ENCODE measurements around the gene ABHD6.
"Not testable (repeated sequence)": the region's sequence is repeated elsewhere in the genome, so short reads cannot be mapped to it uniquely, and the experiment has no call there.

The ABHD6 gene

DNA sequence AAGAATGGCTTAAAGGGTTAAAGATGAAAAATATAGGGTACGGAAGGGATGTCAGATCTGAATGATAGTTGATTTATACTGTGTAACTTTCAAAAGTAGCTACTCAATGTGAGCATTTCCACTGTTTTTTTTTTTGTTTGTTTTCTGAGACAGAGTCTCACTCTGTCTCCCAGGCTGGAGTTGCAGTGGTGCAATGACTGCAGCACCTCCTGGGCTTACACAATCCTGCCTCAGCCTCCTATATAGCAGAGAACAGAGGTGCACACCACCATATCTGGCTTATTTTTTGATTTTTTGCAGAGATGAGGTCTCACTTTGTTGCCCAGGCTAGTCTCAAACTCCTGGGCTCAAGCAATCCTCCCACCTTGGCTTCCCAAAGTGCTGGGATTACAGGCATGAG, 85.2 kb downstream of the ABHD6 start:
- DNase-seq (ENCODE audit: low read depth in 3 of 3): no peak

DNA sequence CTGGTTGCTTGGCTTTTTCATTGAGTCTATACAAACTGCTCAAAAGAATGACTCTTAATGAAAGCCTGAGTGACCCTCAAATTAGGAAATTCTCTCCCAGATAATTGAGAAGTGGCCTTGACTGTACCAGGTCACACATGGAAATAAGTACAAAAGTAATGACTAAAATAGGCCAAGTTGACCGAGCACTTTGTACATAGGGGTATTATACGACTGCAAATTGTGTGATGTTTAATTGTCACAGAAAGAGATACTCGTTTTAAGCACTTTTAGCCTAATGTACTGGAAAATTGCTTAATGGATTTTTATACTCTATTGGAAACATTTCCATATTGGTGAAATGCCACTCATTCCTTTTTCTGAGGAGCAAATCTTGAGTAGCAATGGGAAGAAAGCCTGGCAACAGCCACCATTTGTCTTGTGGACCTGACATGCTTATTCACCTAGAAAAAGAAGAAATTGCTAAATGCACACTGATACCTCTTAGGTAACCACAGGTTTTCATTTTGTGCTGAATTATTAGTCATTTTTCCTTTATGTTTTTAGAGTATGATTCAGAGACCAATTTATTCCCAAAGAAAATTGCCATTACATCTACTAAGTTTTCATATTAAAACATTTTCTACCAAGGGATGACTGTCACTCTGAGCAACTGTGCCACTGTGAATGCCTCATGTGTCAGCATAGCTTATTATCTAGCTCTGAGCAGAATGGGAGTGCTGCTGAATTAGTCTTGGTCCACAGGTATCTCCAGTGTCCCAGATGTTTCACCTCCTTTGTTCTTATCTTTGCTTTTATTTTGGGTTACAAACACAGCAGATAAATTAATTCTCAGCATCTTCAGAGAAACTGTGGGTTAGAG, 86.2 kb downstream of the ABHD6 start:
- no peak for DNase-seq (ENCODE audit: low read depth in 3 of 3)

DNA sequence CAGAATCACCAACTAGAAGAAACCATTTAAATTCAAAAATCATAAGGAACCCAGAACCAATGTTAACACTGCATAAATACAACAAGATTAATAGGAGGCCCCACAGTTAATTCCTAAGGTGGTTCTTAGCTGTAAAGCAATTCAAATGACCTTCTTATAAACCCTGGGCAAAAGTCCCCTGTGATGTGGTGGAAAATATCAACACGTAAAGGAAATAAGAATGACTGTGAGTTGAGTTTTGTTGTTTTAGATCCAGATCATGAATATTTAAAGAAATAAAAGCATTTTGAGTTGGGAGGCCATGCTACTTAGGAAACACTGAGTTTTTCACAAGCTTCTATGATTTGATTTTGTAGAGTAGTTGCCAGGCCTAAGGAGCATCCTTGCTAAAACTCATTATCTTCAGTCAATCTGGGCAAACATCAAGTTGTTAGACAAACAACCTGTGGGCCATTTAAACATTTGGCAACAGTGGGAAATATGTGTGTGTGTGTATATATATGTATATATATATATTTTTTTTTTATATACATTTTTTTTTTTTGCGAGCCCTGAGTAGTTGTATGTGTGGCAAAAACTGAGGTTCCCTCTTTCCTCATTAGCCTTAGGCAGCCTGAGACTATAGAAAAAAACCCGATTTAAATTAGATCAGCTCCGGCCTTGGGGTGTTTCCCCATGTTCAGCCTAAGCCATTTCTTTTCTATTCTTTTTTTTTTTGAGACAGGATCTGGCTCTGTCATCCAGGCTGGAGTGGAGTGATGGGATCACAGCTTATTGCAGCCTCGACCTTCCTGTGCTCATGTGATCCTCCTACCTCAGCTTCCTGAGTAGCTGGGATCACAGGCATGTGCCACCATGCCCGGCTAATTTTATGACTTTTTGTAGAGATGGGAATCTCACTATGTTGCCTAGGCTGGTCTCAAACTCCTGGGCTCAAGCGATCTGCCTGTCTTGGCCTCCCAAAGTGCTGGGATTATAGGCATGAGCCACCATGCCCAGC, 87.1 kb downstream of the ABHD6 start:
- DNase-seq (ENCODE audit: low read depth in 3 of 3): no peak

DNA sequence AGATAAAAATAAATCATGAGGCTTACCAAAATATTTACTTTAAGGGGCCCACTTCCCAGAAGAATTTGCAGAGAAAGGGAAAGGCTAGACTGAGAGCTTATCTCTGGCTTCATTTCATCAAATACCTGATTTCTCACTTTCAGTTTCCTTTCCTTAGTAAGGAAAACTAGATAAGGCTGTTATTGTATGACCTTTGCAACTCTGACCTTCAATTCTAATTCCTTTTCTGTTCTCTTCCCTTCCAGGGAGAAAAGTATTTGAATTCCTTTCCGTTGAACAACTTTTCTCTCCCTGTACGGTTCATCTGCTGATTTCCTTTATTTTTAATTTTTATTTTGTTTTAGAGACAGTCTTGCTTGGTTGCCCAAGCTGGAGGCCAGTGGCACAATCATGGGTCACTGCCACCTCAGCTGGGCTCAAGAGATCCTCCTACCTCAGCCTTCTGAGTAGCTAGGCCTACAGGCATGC, 88.0 kb downstream of the ABHD6 start:
- no peak for DNase-seq (ENCODE audit: low read depth in 3 of 3)

GRCh38 chr3:58326267-58326900, 88.8 kb downstream of the ABHD6 start:
- no peak for DNase-seq (ENCODE audit: low read depth in 3 of 3)

GRCh38 chr3:58329150-58329921, 91.7 kb downstream of the ABHD6 start:
- DNase-seq (ENCODE audit: low read depth in 3 of 3): no peak

GRCh38 chr3:58329922-58330413, 92.4 kb downstream of the ABHD6 start:
- DNase-seq (ENCODE audit: low read depth in 3 of 3): no peak

DNA sequence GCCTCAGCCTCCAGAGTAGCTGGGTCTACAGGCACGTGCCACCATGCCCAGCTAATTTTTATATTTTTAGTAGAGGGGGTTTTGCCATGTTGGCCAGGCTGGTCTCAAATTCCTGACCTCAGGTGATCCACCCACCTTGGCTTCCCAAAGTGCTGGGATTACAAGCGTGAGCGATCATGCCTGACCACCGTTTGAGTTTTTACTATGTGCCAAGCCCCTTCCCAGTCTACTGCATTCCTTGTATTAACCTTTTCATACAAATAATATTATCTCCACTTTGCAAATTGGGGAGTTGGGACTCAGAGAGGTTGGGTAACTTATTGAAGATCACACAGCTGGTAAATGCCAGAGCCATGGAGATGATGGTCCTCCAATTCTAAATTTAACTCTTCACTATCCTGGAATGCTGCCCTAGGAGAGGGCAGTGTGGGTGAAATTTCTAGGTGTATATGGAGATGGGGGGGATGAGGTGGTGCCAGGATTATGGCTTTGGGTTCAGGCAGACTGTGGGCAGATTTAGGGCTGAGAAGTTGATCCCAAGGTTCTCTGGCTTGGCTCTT, 94.1 kb downstream of the ABHD6 start:
- no peak for DNase-seq (ENCODE audit: low read depth in 3 of 3)

DNA sequence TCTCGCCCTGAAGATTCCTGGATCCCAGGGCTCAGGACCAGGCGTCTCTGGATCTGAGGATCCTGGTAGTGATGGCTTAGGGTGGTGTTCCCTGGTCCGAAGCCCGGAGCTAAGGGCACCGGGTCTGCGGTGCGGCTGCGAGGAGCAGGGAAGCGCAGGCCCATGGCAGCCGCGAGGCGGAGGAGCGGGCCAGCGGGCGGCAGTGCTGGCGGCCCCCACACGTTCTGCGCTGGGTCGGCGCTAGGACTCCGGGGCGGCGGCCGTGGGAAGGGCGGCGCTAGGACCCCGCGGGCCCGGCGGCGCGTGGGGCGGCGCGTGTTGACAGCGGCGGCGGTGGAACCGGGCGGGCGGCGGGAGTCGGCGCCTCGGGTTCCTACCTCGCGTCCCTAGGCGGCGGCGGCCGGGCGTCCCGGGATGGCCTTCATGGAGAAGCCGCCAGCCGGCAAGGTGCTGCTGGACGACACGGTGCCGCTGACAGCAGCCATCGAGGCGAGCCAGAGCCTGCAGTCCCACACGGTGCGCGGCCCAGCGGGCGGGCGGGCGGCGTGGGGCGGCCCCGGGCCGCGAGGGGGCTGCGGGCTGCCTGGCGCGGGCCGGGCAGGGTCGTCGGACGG, 95.1 kb downstream of the ABHD6 start, which contains the start of gene PXK:
Gene PXK, plus strand, starts transcription at position 318 of the 614 bp plus-strand sequence. Its CDS starts 97 bp downstream, at position 415.
- peak; percentile 59 to 78 (median 65) for DNase-seq (ENCODE audit: low read depth in 3 of 3)

- DNase-seq (ENCODE audit: low read depth in 3 of 3): peak in 2 of 3 experiments; percentile 5 to 29
These were observed 95.8 kb downstream of the ABHD6 start for GRCh38 chr3:58333206-58334012.

DNA sequence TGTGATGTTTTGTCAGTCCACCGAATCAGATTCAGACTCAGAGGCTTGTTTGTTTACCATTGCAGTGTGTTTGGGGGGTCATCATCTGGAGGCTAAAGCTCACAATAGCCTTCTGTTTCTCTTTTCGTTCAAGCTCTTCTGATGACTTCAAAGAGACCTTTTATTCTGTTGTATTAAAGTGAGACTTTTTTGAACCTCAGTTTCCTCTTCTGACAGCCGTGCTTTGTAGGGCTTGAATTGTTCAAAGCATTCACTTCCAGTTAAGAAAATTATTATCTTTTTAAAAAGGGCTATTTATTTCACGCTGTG, 96.4 kb downstream of the ABHD6 start:
- DNase-seq (ENCODE audit: low read depth in 3 of 3): no peak

DNA sequence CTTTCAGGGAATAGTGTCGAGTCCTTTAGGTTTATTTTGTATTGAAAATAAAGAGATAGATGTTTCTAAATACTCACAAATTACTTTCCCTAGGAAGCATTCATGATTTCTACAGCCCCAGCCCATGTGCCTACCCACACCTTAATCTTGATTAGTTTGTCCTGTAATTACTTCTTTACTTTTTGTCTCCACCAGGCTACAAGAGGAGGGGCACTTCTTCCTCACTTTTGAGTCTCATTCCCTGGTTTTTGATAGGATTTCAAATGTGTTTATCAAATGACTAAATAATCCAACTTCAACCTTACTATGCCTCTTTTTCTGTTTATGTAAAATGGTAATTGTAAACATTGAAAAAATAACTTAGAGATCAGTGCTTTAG, 96.9 kb downstream of the ABHD6 start:
- DNase-seq (ENCODE audit: low read depth in 3 of 3): no peak

DNA sequence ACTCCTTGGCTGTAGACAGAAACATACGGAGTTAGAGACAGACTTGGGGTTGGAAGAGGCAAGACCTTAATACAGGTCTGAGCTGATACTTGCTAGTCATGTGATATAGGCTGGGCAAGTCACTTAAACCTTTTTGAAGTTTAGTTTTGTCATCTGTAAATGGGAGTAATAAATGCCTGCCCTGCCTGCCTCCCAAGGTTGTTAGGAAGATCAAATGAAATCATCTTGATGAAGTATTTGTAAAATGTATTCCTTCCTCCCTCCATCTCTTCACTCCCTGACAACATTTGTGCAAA, 98.0 kb downstream of the ABHD6 start:
- no peak for DNase-seq (ENCODE audit: low read depth in 3 of 3)

GRCh38 chr3:58336135-58336882, 98.7 kb downstream of the ABHD6 start:
- DNase-seq (ENCODE audit: low read depth in 3 of 3): no peak

- no peak for DNase-seq (ENCODE audit: low read depth in 3 of 3)
These were observed 99.6 kb downstream of the ABHD6 start for GRCh38 chr3:58337190-58337589.

GRCh38 chr3:58339146-58339545, 101.6 kb downstream of the ABHD6 start:
- not testable (repeated sequence) for DNase-seq (ENCODE audit: low read depth in 3 of 3)

DNA sequence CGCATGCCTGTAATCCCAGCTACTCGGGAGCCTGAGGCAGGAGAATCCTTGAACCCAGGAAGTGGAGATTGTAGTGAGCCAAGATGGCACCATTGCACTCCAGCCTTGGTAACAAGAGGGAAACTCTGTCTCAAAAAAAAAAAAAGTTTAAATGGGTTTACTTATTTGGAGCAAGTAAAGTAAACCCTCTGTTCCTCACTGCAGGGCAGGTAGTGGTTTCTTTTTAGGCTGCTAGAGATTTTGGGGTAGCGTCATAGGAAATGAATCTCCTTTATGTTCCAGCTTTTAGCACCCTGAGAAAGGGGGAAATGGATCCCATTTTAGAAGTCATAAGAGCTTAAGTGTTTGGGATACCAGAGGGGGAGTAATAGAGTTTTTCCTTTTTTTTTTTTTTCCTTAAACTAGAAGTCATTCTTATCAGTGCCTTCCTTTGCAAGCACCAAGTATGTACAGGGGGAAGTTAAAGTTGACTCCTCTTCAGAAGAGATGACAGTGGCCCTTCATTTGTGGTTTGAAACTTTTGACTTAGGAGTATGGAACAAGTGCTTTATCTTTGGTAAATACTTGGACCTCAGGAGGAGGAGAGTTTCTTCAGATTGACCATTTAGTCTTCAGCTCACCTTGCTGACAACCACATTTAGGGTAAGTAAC, 103.1 kb downstream of the ABHD6 start:
- no peak for DNase-seq (ENCODE audit: low read depth in 3 of 3)

- DNase-seq (ENCODE audit: low read depth in 3 of 3): no peak
These were observed 103.8 kb downstream of the ABHD6 start for GRCh38 chr3:58341376-58341775.
